Activated naive CD4-positive, alpha-beta T cell treated with anti-CD3 and anti-CD28 coated beads for 36 hours (primary cell): ENCODE data around the gene PIK3R6. TPM values are rescaled to one million over a fixed set of nuclear protein-coding genes. Genes with fewer than 3 reads are reported as not detected.

Experiments
- CTCF ChIA-PET: fragments of 350-600 bp; sonication (Branson Sonifier 250); formaldehyde crosslinking; loops from one replicate; lab custom pipeline; 2021; ENCODE audit warnings: antibody characterized with exemption; lab: Charles Lee
- DNase-seq: peaks from one replicate; pipeline ENCODE4 v3.0.0-alpha.2; 2020
- H3K27ac Mint-ChIP-seq: one replicate; pipeline ENCODE4 v1.8.0; 2021; ENCODE audit warnings: mild to moderate bottlenecking, mixed read lengths
- H3K27me3 Mint-ChIP-seq: one replicate; pipeline ENCODE4 v1.8.0; 2021; ENCODE audit warnings: low read depth, mixed read lengths
- H3K36me3 Mint-ChIP-seq: one replicate; pipeline ENCODE4 v1.8.0; 2021; ENCODE audit warnings: low read depth, mixed read lengths
- H3K4me1 Mint-ChIP-seq: one replicate; pipeline ENCODE4 v1.8.0; 2021; ENCODE audit warnings: low read depth, mixed read lengths
- H3K4me3 Mint-ChIP-seq: one replicate; pipeline ENCODE4 v1.8.0; 2021; ENCODE audit warnings: mild to moderate bottlenecking, moderate library complexity, mixed read lengths
- H3K9me3 Mint-ChIP-seq: one replicate; pipeline ENCODE4 v1.8.0; 2021; ENCODE audit warnings: mixed read lengths
- intact Hi-C: fragments of 100-400 bp; cut with micrococcal nuclease; formaldehyde crosslinking; loops from one replicate; pipeline ENCODE4 v1.15.1; 2023
- total RNA-seq, 2 experiments: library from RNA; stranded (reverse); gene quantifications; one replicate each; pipeline ENCODE4 v1.2.3, GENCODE V29; 2021

The PIK3R6 gene
- total RNA-seq, 2 experiments from 2014 or later = 0.12 to 0.22 TPM

GRCh38 chr17:8754890-8755289, 112.6 kb downstream of the PIK3R6 start:
- Mint-ChIP-seq H3K4me1 (no peaks in the 10 kb centered on the region), H3K27ac (no peak overlapping the region), H3K4me3 (no peak overlapping the region), H3K27me3 (peaks cover 4% of the 10 kb centered on the region), H3K36me3 (no peaks in the 10 kb centered on the region), H3K9me3 (no peaks in the 10 kb centered on the region)
- DNase-seq = no peak
- intact Hi-C loops = loop anchor here (1.0 to 5.0 kb wide), 3 partner anchors 32 to 243 kb away; no protein-coding TSS in a partner anchor
- CTCF ChIA-PET = interaction anchor here (0.8 to 1.1 kb wide), 3 partner anchors 31 to 345 kb away, joined by 3 to 5 read pairs (median 4); no protein-coding TSS in a partner anchor

GRCh38 chr17:8753976-8754440, 113.5 kb downstream of the PIK3R6 start:
- Mint-ChIP-seq H3K4me1 (no peaks in the 10 kb centered on the region), H3K27ac (no peak overlapping the region), H3K4me3 (no peak overlapping the region), H3K9me3 (no peaks in the 10 kb centered on the region), H3K27me3 (peaks cover 4% of the 10 kb centered on the region), H3K36me3 (no peaks in the 10 kb centered on the region)
- CTCF ChIA-PET = interaction anchor here (0.8 to 1.1 kb wide), 3 partner anchors 32 to 344 kb away, joined by 3 to 5 read pairs (median 4); no protein-coding TSS in a partner anchor
- intact Hi-C loops = loop anchor here (1.0 to 5.0 kb wide), 3 partner anchors 33 to 244 kb away; no protein-coding TSS in a partner anchor
- no peak for DNase-seq

DNA sequence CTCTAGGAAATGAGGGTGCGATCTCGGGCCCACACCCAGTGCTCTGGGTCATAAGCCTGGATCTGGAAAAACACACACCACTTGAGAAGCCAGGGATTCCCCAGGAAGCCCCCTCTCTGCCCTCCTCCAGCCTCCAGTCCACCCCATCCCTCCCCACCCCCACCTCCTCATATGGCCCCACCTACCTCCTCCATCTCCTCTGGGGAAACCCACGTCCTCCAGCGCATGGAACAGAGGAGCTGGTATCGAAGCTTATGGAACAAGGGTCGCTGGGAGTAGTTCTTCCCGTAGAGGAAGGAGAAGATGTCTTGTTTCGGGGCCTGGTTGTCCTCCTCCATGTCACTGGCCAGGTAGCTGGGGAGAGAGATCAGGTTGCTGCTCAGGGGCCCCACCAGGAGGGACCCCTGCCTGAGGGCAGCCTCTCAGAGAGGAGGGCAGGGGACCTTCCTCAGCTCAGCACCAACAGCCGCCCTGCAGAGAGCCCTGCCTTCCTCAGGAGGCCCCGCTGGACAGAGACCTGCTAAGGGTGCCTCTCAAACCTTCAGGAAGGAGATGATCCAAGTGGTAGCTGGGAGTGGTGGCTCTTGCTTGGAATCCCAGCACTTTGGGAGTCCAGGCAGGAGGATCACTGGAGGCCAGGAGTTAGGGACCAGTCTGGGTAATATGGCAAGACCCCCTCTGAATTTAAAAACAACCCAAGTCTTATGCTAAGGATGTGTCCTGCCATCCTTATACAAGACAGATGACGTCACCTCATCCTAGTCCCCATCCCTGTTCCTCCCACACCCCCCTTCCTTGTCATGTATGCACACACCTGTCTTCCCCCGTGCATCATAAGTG, 114.1 kb downstream of the PIK3R6 start:
- DNase-seq = no peak
- Mint-ChIP-seq H3K4me1 (no peaks in the 10 kb centered on the region), H3K27ac (no peak overlapping the region), H3K36me3 (no peaks in the 10 kb centered on the region), H3K27me3 (peaks cover 4% of the 10 kb centered on the region), H3K4me3 (no peak overlapping the region), H3K9me3 (no peaks in the 10 kb centered on the region)
- intact Hi-C loops = loop anchor here (5.0 kb wide), 1 partner anchor 34 kb away; no protein-coding TSS in a partner anchor
- CTCF ChIA-PET = interaction anchor here (0.6 to 1.1 kb wide), 3 partner anchors 32 to 245 kb away, joined by 3 to 5 read pairs (median 3); no protein-coding TSS in a partner anchor

Other genes starting within 250 kb of the PIK3R6 start
- gene MYH10, start 236.9 kb downstream of the PIK3R6 start, total RNA-seq = 10 to 100 TPM; 13.1 to 13.4 TPM
- gene CCDC42, start 122.8 kb downstream of the PIK3R6 start, total RNA-seq = not detected
- not detected for gene SPDYE4, start 109.1 kb downstream of the PIK3R6 start, total RNA-seq
- gene MFSD6L, start 68.3 kb downstream of the PIK3R6 start, total RNA-seq = not detected
- gene PIK3R5, start 98.0 kb upstream of the PIK3R6 start, total RNA-seq = 10 to 100 TPM; 15.9 to 18.1 TPM
- under 1 TPM; 0.31 to 0.47 TPM for gene NTN1, start 153.8 kb upstream of the PIK3R6 start, total RNA-seq